ENCODE measurements around the gene TNFAIP8L1.
"Not testable (repeated sequence)": the region's sequence is repeated elsewhere in the genome, so short reads cannot be mapped to it uniquely, and the experiment has no call there.

TNFAIP8L1 gene

GRCh38 chr19:4652075-4652474 lies 12.8 kb downstream of the TNFAIP8L1 start:
- no peak for DNase-seq

GRCh38 chr19:4653793-4654436 lies 14.6 kb downstream of the TNFAIP8L1 start:
- peak; percentile 46 for DNase-seq

- no peak for DNase-seq
Measured at GRCh38 chr19:4654437-4655361, 15.4 kb downstream of the TNFAIP8L1 start.

GRCh38 chr19:4656102-4656501 lies 16.8 kb downstream of the TNFAIP8L1 start:
- DNase-seq: no peak

- DNase-seq: peak; percentile 45
Measured at GRCh38 chr19:4657262-4657661, 17.9 kb downstream of the TNFAIP8L1 start.

GRCh38 chr19:4657835-4658234 lies 18.5 kb downstream of the TNFAIP8L1 start:
- no peak for DNase-seq

- peak; percentile 85 for DNase-seq
Measured at GRCh38 chr19:4660181-4660791, 21.0 kb downstream of the TNFAIP8L1 start.

GRCh38 chr19:4660993-4661392 lies 21.7 kb downstream of the TNFAIP8L1 start:
- peak; percentile 45 for DNase-seq

GRCh38 chr19:4662020-4662695 lies 22.8 kb downstream of the TNFAIP8L1 start:
- no peak for DNase-seq

GRCh38 chr19:4662812-4663211 lies 23.5 kb downstream of the TNFAIP8L1 start:
- DNase-seq: no peak

GRCh38 chr19:4664642-4665041 lies 25.3 kb downstream of the TNFAIP8L1 start:
- no peak for DNase-seq

- peak; percentile 92 for DNase-seq
Measured at GRCh38 chr19:4669723-4670480, 30.6 kb downstream of the TNFAIP8L1 start, which contains the start of gene MYDGF. Gene MYDGF, minus strand, starts transcription at chr19:4670342. Its CDS starts 8 bp downstream, at chr19:4670334.

- DNase-seq: no peak
Measured at GRCh38 chr19:4671185-4671851, 32.0 kb downstream of the TNFAIP8L1 start.

- no peak for DNase-seq
Measured at GRCh38 chr19:4673216-4673615, 33.9 kb downstream of the TNFAIP8L1 start.

- DNase-seq: no peak
Measured at GRCh38 chr19:4673726-4674125, 34.4 kb downstream of the TNFAIP8L1 start.

- no peak for DNase-seq
Measured at GRCh38 chr19:4675346-4675745, 36.0 kb downstream of the TNFAIP8L1 start.

GRCh38 chr19:4676955-4677731 lies 37.8 kb downstream of the TNFAIP8L1 start:
- peak; percentile 84 for DNase-seq

- DNase-seq: peak; percentile 86
Measured at GRCh38 chr19:4678881-4679790, 39.8 kb downstream of the TNFAIP8L1 start.

- not testable (repeated sequence) for DNase-seq
Measured at GRCh38 chr19:4680021-4680420, 40.7 kb downstream of the TNFAIP8L1 start.
